HCT116 (cell line): Measurements from ENCODE around the gene PLN. TPM values are rescaled to one million over a fixed set of nuclear protein-coding genes. Genes with fewer than 3 reads are reported as not detected.

Source experiments
- ATAC-seq: fragments of 200-7000 bp; cut with Tn5 transposase; 2 replicates; pipeline ENCODE4 v1.9.1; 2020; ENCODE audit warnings: mild to moderate bottlenecking, moderate library complexity
- BruUV-seq: library from RNA; stranded (reverse); fragments of 400-500 nt; replicated peaks from 2 replicates; lab custom pipeline; 2021; lab: Mats Ljungman, UMichigan
- CTCF ChIA-PET: fragments of 300-600 bp; sonication (Branson Sonifier 250); formaldehyde crosslinking; loops from one replicate; lab custom pipeline; 2021; ENCODE audit warnings: antibody characterized with exemption; lab: Charles Lee
- POLR2A ChIA-PET: fragments of 300-600, 350-600 bp; sonication (Branson Sonifier 250); formaldehyde crosslinking; loops from one replicate; lab custom pipeline; 2021; ENCODE audit warnings: antibody characterized with exemption; lab: Charles Lee
- RAD21 ChIA-PET, 2 experiments: fragments of 300-600 bp; sonication (Branson Sonifier 250); formaldehyde crosslinking; loops; one replicate each; lab custom pipeline; 2023; ENCODE audit warnings: low total read pairs in 2 of 2; ENCODE audit not compliant: uncharacterized antibody in 2 of 2, unreplicated experiment in 2 of 2, low non-redundant PET in 1 of 2; lab: Charles Lee
- DNase-seq: peaks from one replicate; pipeline ENCODE4 v3.0.0-alpha.2; 2010; ENCODE audit warnings: low read depth, low spot score
- H2AFZ ChIP-seq: fragments of 200-600 bp; shearing (Covaris generic), sonication (generic); 2 replicates; pipeline ENCODE4 v1.6.1; 2017; ENCODE audit warnings: low read depth, mixed run types, mixed read lengths, antibody characterized with exemption, low read length; ENCODE audit not compliant: poor library complexity, severe bottlenecking
- H3K27ac ChIP-seq: 2 replicates; pipeline ENCODE4 v1.5.1; 2012; ENCODE audit warnings: low read depth, low read length
- H3K27me3 ChIP-seq: fragments of 200-600 bp; sonication (generic); 2 replicates; pipeline ENCODE4 v1.6.1; 2016; ENCODE audit warnings: mixed run types, low read length, mixed read lengths; ENCODE audit not compliant: insufficient read depth
- H3K36me3 ChIP-seq, 2 experiments: fragments of 200-500 bp in 1 of 2; fragments of 200-600 bp in 1 of 2; sonication (Bioruptor generic) in 1 of 2; sonication (generic) in 1 of 2; 2 replicates each; pipeline versions ENCODE4 v1.5.1 to v1.6.1; 2014 to 2016; ENCODE audit warnings: low read length in 2 of 2, inconsistent platforms in 1 of 2, mixed read lengths in 1 of 2, mixed run types in 1 of 2; ENCODE audit not compliant: insufficient read depth in 2 of 2, control insufficient read depth in 1 of 2
- H3K4me1 ChIP-seq, 2 experiments: fragments of 200-600 bp in 1 of 2; sonication (generic) in 1 of 2; 2 replicates each; pipeline versions ENCODE4 v1.5.1 to v1.6.1; 2012 to 2017; ENCODE audit warnings: low read length in 2 of 2, inconsistent platforms in 1 of 2, mild to moderate bottlenecking in 1 of 2, mixed read lengths in 1 of 2, mixed run types in 1 of 2, moderate library complexity in 1 of 2; ENCODE audit not compliant: insufficient read depth in 2 of 2, control insufficient read depth in 1 of 2
- H3K4me2 ChIP-seq: fragments of 200-600 bp; sonication (generic); 2 replicates; pipeline ENCODE4 v1.6.1; 2017; ENCODE audit warnings: mixed run types, low read length, mixed read lengths
- H3K4me3 ChIP-seq, 2 experiments: fragments of 200-600 bp in 1 of 2; sonication (generic) in 1 of 2; replicated peaks in 1 of 2; 2 replicates each; pipeline ENCODE4 v1.5.1; 2011 to 2016; ENCODE audit warnings: low read length in 2 of 2, control low read depth in 1 of 2, low read depth in 1 of 2, mild to moderate bottlenecking in 1 of 2, mixed read lengths in 1 of 2, mixed run types in 1 of 2
- H3K79me2 ChIP-seq: fragments of 200-600 bp; sonication (generic); 2 replicates; pipeline ENCODE4 v1.6.1; 2017; ENCODE audit warnings: mild to moderate bottlenecking, mixed run types, low read length, moderate library complexity, mixed read lengths; ENCODE audit not compliant: insufficient read depth
- H3K9ac ChIP-seq: fragments of 200-600 bp; sonication (generic); 2 replicates; pipeline ENCODE4 v1.6.1; 2016; ENCODE audit warnings: low read length, mixed read lengths
- H3K9me2 ChIP-seq: fragments of 200-600 bp; sonication (generic), shearing (Covaris generic); 2 replicates; pipeline ENCODE4 v1.6.1; 2017; ENCODE audit warnings: mixed run types, mild to moderate bottlenecking, moderate library complexity; ENCODE audit not compliant: insufficient read depth
- H3K9me3 ChIP-seq, 2 experiments: fragments of 200-500 bp in 1 of 2; fragments of 200-600 bp in 1 of 2; sonication (Bioruptor generic) in 1 of 2; sonication (generic) in 1 of 2; 2 replicates each; pipeline ENCODE4 v1.6.1; 2014 to 2017; ENCODE audit warnings: low read length in 2 of 2, mixed read lengths in 2 of 2, inconsistent platforms in 1 of 2, low read depth in 1 of 2, mild to moderate bottlenecking in 1 of 2, mixed run types in 1 of 2, moderate library complexity in 1 of 2; ENCODE audit not compliant: control insufficient read depth in 1 of 2, insufficient read depth in 1 of 2
- H4K20me1 ChIP-seq: fragments of 200-600 bp; sonication (generic), shearing (Covaris generic); 2 replicates; pipeline ENCODE4 v1.6.1; 2017; ENCODE audit warnings: mixed run types, mild to moderate bottlenecking, moderate library complexity; ENCODE audit not compliant: insufficient read depth
- ATF3 ChIP-seq: IDR thresholded peaks from 2 replicates; pipeline ENCODE4 v1.6.1; 2012
- EGR1 ChIP-seq: IDR thresholded peaks from 2 replicates; pipeline ENCODE4 v1.6.1; 2012; ENCODE audit warnings: low read depth
- ELF1 ChIP-seq: IDR thresholded peaks from 2 replicates; pipeline ENCODE4 v1.6.1; 2012; ENCODE audit warnings: low read depth, borderline replicate concordance
- EZH2 ChIP-seq: fragments of 200-600 bp; sonication (generic); IDR thresholded peaks from 2 replicates; pipeline ENCODE4 v1.6.1; 2017; ENCODE audit warnings: antibody characterized with exemption, mixed run types
- EZH2phosphoT487 ChIP-seq: fragments of 200-600 bp; IDR thresholded peaks from 2 replicates; pipeline ENCODE4 v1.6.1; 2018; ENCODE audit warnings: antibody characterized with exemption, borderline replicate concordance
- FOSL1 ChIP-seq: IDR thresholded peaks from 2 replicates; pipeline ENCODE4 v1.6.1; 2012; ENCODE audit warnings: low read depth
- JUND ChIP-seq: IDR thresholded peaks from 2 replicates; pipeline ENCODE4 v1.6.1; 2012
- MAX ChIP-seq: IDR thresholded peaks from 2 replicates; pipeline ENCODE4 v1.6.1; 2012
- POLR2AphosphoS5 ChIP-seq: IDR thresholded peaks from 2 replicates; pipeline ENCODE4 v1.6.1; 2011; ENCODE audit warnings: mild to moderate bottlenecking, low read depth, low read length, moderate library complexity
- RAD21 ChIP-seq: IDR thresholded peaks from 2 replicates; pipeline ENCODE4 v1.6.1; 2012; ENCODE audit warnings: low read depth, mild to moderate bottlenecking
- REST ChIP-seq: IDR thresholded peaks from 2 replicates; pipeline ENCODE4 v1.6.1; 2012; ENCODE audit warnings: low read depth
- SP1 ChIP-seq: IDR thresholded peaks from 2 replicates; pipeline ENCODE4 v1.6.1; 2012; ENCODE audit warnings: low read depth
- SRF ChIP-seq: IDR thresholded peaks from 2 replicates; pipeline ENCODE4 v1.6.1; 2012; ENCODE audit warnings: low read depth
- TCF7L2 ChIP-seq: IDR thresholded peaks from 2 replicates; pipeline ENCODE4 v1.7.0; 2011; ENCODE audit warnings: borderline replicate concordance, inconsistent platforms; ENCODE audit not compliant: insufficient read depth, insufficient read length; ENCODE audit errors: extremely low read depth
- YY1 ChIP-seq: IDR thresholded peaks from 2 replicates; pipeline ENCODE4 v1.6.1; 2011; ENCODE audit warnings: low read length, low read depth, moderate library complexity, mild to moderate bottlenecking; ENCODE audit not compliant: insufficient replicate concordance; ENCODE audit errors: extremely low read depth
- ZNF274 ChIP-seq: fragments of 200-500 bp; sonication (Bioruptor generic); IDR thresholded peaks from 2 replicates; pipeline ENCODE4 v1.6.1; 2014; ENCODE audit warnings: mild to moderate bottlenecking, low read depth, low read length, inconsistent platforms
- intact Hi-C: fragments of 100-400 bp; cut with micrococcal nuclease; formaldehyde crosslinking; loops from 2 replicates; pipeline ENCODE4 v1.10.0; 2022
- total RNA-seq: library from RNA; stranded (reverse); gene quantifications from one replicate; pipeline ENCODE4 v1.2.1, GENCODE V29; 2021; ENCODE audit not compliant: unreplicated experiment

Gene PLN
- total RNA-seq, 1 experiment from 2014 or later = not detected

- POLR2A ChIA-PET = no interaction called here
Observed at GRCh38 chr6:118505656-118506055, 42.4 kb upstream of the PLN start.

More at GRCh38 chr6:118505656-118506055, 42.4 kb upstream of the PLN start:
- Histone ChIP-seq H2AFZ (no peak overlapping the region), H3K9me3 (no peaks in the 10 kb centered on the region), H3K4me1 (no peaks in the 10 kb centered on the region), H3K79me2 (no peaks in the 10 kb centered on the region), H3K4me3 (no peak overlapping the region), H3K27me3 (no peaks in the 10 kb centered on the region), H4K20me1 (no peaks in the 10 kb centered on the region), H3K36me3 (no peaks in the 10 kb centered on the region), H3K9ac (no peak overlapping the region), H3K9me2 (no peaks in the 10 kb centered on the region), H3K4me2 (no peak overlapping the region), H3K27ac (no peak overlapping the region)
- DNase-seq (no peak), ATAC-seq (no peak)
- intact Hi-C loops = loop anchor here (5.0 to 10.0 kb wide), 2 partner anchors 528 to 661 kb away; no protein-coding TSS in a partner anchor
- TF ChIP-seq ZNF274 = no peak
- TF ChIP-seq FOSL1 = no peak
- TF ChIP-seq SP1 = no peak
- no peak for TF ChIP-seq REST
- TF ChIP-seq ATF3 = no peak
- no peak for TF ChIP-seq SRF
- no peak for TF ChIP-seq POLR2AphosphoS5
- TF ChIP-seq TCF7L2 = no peak
- no peak for TF ChIP-seq YY1
- TF ChIP-seq EGR1 = no peak
- no peak for TF ChIP-seq EZH2
- no peak for TF ChIP-seq EZH2phosphoT487
- no peak for TF ChIP-seq JUND
- TF ChIP-seq MAX = no peak
- no peak for TF ChIP-seq RAD21
- no peak for TF ChIP-seq ELF1
- no TSS peak for BruUV-seq
- ChIA-PET CTCF (no interaction called here), RAD21 (no interaction called here)
